Neural cell (in vitro differentiated cells): ENCODE data around the gene SENP5. TPM values are rescaled to one million over a fixed set of nuclear protein-coding genes. Genes with fewer than 3 reads are reported as not detected.

ENCODE experiments used
- H2AFZ ChIP-seq: fragments of 200-600, 300-800 bp; sonication (generic), shearing (Covaris generic); 2 replicates; pipeline ENCODE4 v1.6.0; 2014; ENCODE audit warnings: low read depth, mild to moderate bottlenecking, antibody characterized with exemption, low read length, moderate library complexity
- H3F3A ChIP-seq: fragments of 200-600 bp; shearing (Covaris generic); 2 replicates; pipeline ENCODE4 v1.6.1; 2016; ENCODE audit warnings: mild to moderate bottlenecking, moderate library complexity, mixed read lengths, antibody characterized with exemption, low read length; ENCODE audit not compliant: insufficient read depth, poor library complexity, severe bottlenecking
- H3K27ac ChIP-seq: fragments of 200-600, 300-800 bp; sonication (generic), shearing (Covaris generic); 2 replicates; pipeline ENCODE4 v1.5.1; 2014; ENCODE audit warnings: mild to moderate bottlenecking, low read length, moderate library complexity
- H3K27me3 ChIP-seq: fragments of 300-800, 200-600 bp; sonication (generic), shearing (Covaris generic); 2 replicates; pipeline ENCODE4 v1.6.0; 2014; ENCODE audit warnings: mild to moderate bottlenecking, low read depth, low read length, moderate library complexity; ENCODE audit not compliant: insufficient read depth
- H3K36me3 ChIP-seq: fragments of 300-800, 200-600 bp; sonication (generic), shearing (Covaris generic); 2 replicates; pipeline ENCODE4 v1.5.1; 2014; ENCODE audit warnings: mild to moderate bottlenecking, antibody characterized with exemption, low read length, moderate library complexity; ENCODE audit not compliant: insufficient read depth
- H3K4me2 ChIP-seq: fragments of 300-800, 200-600 bp; sonication (generic), shearing (Covaris generic); 2 replicates; pipeline ENCODE4 v1.6.0; 2014; ENCODE audit warnings: mild to moderate bottlenecking, low read length
- H3K4me3 ChIP-seq: fragments of 300-800, 200-600 bp; sonication (generic), shearing (Covaris generic); 2 replicates; pipeline ENCODE4 v1.5.1; 2014; ENCODE audit warnings: mild to moderate bottlenecking, low read length, moderate library complexity
- H3K79me2 ChIP-seq: fragments of 200-600 bp; shearing (Covaris generic); replicated peaks from 2 replicates; pipeline ENCODE4 v1.6.0; 2014; ENCODE audit warnings: mild to moderate bottlenecking, low read length, moderate library complexity; ENCODE audit not compliant: insufficient read depth
- H3K9ac ChIP-seq: fragments of 300-800, 200-600 bp; sonication (generic), shearing (Covaris generic); 2 replicates; pipeline ENCODE4 v1.6.1; 2016; ENCODE audit warnings: mild to moderate bottlenecking, low read length, mixed read lengths
- H3K9me2 ChIP-seq: fragments of 200-600 bp; shearing (Covaris generic); 2 replicates; pipeline ENCODE4 v1.6.1; 2016; ENCODE audit warnings: mild to moderate bottlenecking, low read length, mixed read lengths; ENCODE audit not compliant: insufficient read depth
- H3K9me3 ChIP-seq: fragments of 200-600, 300-800 bp; sonication (generic), shearing (Covaris generic); 2 replicates; pipeline ENCODE4 v1.6.1; 2016; ENCODE audit warnings: mild to moderate bottlenecking, mixed run types, low read length, moderate library complexity, mixed read lengths
- H4K20me1 ChIP-seq: fragments of 200-600 bp; shearing (Covaris generic); 2 replicates; pipeline ENCODE4 v1.6.1; 2016; ENCODE audit warnings: mild to moderate bottlenecking, mixed run types; ENCODE audit not compliant: insufficient read depth
- EP300 ChIP-seq: fragments of 450-650 bp; conservative IDR thresholded peaks from 2 replicates; pipeline ENCODE4 v1.6.1; 2014; ENCODE audit warnings: antibody characterized with exemption, mild to moderate bottlenecking, moderate library complexity; ENCODE audit not compliant: poor library complexity, severe bottlenecking
- EZH2 ChIP-seq: fragments of 200-600, 300-800 bp; shearing (Covaris generic), sonication (generic); IDR thresholded peaks from 2 replicates; pipeline ENCODE4 v1.6.1; 2014; ENCODE audit warnings: antibody characterized with exemption, low read length, borderline replicate concordance, mild to moderate bottlenecking; ENCODE audit not compliant: insufficient read depth, poor library complexity, severe bottlenecking
- MXI1 ChIP-seq: fragments of 450-650 bp; conservative IDR thresholded peaks from 2 replicates; pipeline ENCODE4 v1.6.1; 2014; ENCODE audit warnings: antibody characterized with exemption, mild to moderate bottlenecking; ENCODE audit not compliant: poor library complexity, severe bottlenecking
- POLR2AphosphoS5 ChIP-seq: IDR thresholded peaks from 2 replicates; pipeline ENCODE4 v1.6.1; 2012
- RAD21 ChIP-seq: fragments of 450-650 bp; conservative IDR thresholded peaks from 2 replicates; pipeline ENCODE4 v1.6.1; 2014; ENCODE audit warnings: antibody characterized with exemption, mild to moderate bottlenecking, moderate library complexity
- SMC3 ChIP-seq: fragments of 450-650 bp; conservative IDR thresholded peaks from 2 replicates; pipeline ENCODE4 v1.6.1; 2014; ENCODE audit warnings: antibody characterized with exemption, mild to moderate bottlenecking, moderate library complexity; ENCODE audit not compliant: poor library complexity
- TAF1 ChIP-seq: IDR thresholded peaks from 2 replicates; pipeline ENCODE4 v1.6.1; 2012; ENCODE audit warnings: low read depth
- polyA plus RNA-seq: library from polyadenylated mRNA; depleted of rRNA; stranded (reverse); fragments of >200 nt; gene quantifications from 2 replicates; pipeline ENCODE4 v1.2.3, GENCODE V29; 2014
- TF ChIP-seq, protein P1 (sequence below): fragments of 450-650 bp; IDR thresholded peaks from 2 replicates; pipeline ENCODE4 v1.5.1; 2014; ENCODE audit warnings: antibody characterized with exemption, mild to moderate bottlenecking, moderate library complexity; ENCODE audit not compliant: poor library complexity, severe bottlenecking
- TF ChIP-seq, protein P2 (sequence below): IDR thresholded peaks from 2 replicates; pipeline ENCODE4 v1.6.1; 2012; ENCODE audit warnings: borderline replicate concordance

The SENP5 gene
- polyA plus RNA-seq, 1 donor from 2014 or later, result 27.3 TPM

DNA sequence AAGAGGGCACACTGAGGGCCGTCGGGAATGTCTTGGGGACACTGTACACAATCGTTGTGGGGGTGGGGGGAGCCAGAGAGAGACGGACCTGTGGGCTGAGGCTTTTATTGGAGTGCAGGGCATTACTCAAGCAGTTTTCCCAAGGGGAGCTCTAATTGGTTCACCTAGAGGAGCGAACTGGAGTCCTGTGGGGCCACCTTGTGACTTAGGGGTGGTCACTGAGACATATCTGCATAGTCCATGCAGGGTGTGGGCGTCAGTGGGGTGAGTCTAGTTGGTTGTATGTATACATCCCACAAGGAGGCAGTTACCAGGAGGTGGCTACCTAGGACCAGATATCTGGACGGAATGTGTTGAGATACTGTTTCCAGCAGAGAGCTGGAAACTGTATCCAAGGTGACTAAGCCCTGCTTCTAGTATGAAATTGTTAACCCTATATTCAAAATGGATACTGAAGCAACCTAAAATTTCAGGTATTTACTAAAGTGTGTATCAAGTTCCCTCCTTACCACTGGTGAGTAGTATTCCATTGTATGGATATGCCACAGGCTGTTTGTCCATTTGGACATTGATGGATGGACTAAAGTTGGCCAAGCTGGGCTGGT is 103.5 kb downstream of the SENP5 start:
- H3K27me3 ChIP-seq, result peaks cover 48% of the 10 kb centered on the region
- TF ChIP-seq, protein P1, sequence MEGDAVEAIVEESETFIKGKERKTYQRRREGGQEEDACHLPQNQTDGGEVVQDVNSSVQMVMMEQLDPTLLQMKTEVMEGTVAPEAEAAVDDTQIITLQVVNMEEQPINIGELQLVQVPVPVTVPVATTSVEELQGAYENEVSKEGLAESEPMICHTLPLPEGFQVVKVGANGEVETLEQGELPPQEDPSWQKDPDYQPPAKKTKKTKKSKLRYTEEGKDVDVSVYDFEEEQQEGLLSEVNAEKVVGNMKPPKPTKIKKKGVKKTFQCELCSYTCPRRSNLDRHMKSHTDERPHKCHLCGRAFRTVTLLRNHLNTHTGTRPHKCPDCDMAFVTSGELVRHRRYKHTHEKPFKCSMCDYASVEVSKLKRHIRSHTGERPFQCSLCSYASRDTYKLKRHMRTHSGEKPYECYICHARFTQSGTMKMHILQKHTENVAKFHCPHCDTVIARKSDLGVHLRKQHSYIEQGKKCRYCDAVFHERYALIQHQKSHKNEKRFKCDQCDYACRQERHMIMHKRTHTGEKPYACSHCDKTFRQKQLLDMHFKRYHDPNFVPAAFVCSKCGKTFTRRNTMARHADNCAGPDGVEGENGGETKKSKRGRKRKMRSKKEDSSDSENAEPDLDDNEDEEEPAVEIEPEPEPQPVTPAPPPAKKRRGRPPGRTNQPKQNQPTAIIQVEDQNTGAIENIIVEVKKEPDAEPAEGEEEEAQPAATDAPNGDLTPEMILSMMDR, result no peak
- TF ChIP-seq SMC3 (no peak), MXI1 (no peak), TAF1 (no peak), EP300 (no peak), POLR2AphosphoS5 (no peak), EZH2 (no peak), RAD21 (no peak)
- TF ChIP-seq, protein P2, sequence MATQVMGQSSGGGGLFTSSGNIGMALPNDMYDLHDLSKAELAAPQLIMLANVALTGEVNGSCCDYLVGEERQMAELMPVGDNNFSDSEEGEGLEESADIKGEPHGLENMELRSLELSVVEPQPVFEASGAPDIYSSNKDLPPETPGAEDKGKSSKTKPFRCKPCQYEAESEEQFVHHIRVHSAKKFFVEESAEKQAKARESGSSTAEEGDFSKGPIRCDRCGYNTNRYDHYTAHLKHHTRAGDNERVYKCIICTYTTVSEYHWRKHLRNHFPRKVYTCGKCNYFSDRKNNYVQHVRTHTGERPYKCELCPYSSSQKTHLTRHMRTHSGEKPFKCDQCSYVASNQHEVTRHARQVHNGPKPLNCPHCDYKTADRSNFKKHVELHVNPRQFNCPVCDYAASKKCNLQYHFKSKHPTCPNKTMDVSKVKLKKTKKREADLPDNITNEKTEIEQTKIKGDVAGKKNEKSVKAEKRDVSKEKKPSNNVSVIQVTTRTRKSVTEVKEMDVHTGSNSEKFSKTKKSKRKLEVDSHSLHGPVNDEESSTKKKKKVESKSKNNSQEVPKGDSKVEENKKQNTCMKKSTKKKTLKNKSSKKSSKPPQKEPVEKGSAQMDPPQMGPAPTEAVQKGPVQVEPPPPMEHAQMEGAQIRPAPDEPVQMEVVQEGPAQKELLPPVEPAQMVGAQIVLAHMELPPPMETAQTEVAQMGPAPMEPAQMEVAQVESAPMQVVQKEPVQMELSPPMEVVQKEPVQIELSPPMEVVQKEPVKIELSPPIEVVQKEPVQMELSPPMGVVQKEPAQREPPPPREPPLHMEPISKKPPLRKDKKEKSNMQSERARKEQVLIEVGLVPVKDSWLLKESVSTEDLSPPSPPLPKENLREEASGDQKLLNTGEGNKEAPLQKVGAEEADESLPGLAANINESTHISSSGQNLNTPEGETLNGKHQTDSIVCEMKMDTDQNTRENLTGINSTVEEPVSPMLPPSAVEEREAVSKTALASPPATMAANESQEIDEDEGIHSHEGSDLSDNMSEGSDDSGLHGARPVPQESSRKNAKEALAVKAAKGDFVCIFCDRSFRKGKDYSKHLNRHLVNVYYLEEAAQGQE, result no peak
- H3K27ac ChIP-seq, result no peak overlapping the region
- H3K4me2 ChIP-seq, result no peak overlapping the region
- no peaks in the 10 kb centered on the region for H3K79me2 ChIP-seq
- H3K4me3 ChIP-seq, result no peak overlapping the region
- no peak overlapping the region for H2AFZ ChIP-seq
- no peaks in the 10 kb centered on the region for H3K9me2 ChIP-seq
- no peaks in the 10 kb centered on the region for H3F3A ChIP-seq
- no peak overlapping the region for H3K9ac ChIP-seq
- H4K20me1 ChIP-seq, result no peaks in the 10 kb centered on the region
- peaks cover 4% of the 10 kb centered on the region for H3K9me3 ChIP-seq
- H3K36me3 ChIP-seq, result no peaks in the 10 kb centered on the region

DNA sequence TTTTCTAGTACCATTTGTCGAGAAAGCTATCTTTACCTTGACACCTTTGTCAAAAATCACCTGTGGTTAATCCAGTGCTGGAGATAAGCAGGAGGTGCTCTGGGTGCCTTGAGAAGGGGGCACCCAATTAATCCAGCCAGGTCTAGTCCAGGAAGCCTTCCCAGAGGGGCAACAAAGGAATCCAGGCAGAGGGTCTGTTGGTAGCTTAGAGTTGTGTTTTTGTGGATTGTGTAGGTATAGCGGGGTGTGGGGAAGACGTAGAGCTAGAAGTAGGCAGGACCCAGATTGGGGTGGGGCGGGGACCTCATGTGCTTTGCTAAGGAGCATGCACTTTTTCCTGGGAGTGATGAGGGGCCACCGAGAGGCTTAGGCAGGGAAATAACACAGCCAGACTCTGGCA is 106.9 kb downstream of the SENP5 start:
- no peak overlapping the region for H3K4me2 ChIP-seq
- no peaks in the 10 kb centered on the region for H3K79me2 ChIP-seq
- H3K27ac ChIP-seq, result no peak overlapping the region
- H3K36me3 ChIP-seq, result no peaks in the 10 kb centered on the region
- H2AFZ ChIP-seq, result no peak overlapping the region
- peaks cover 18% of the 10 kb centered on the region for H3K27me3 ChIP-seq
- no peaks in the 10 kb centered on the region for H4K20me1 ChIP-seq
- no peak overlapping the region for H3K4me3 ChIP-seq
- H3K9me2 ChIP-seq, result no peaks in the 10 kb centered on the region
- no peaks in the 10 kb centered on the region for H3F3A ChIP-seq
- no peak overlapping the region for H3K9ac ChIP-seq
- H3K9me3 ChIP-seq, result peaks cover 4% of the 10 kb centered on the region
- no peak for TF ChIP-seq TAF1
- TF ChIP-seq POLR2AphosphoS5, result no peak
- TF ChIP-seq, protein P2, result no peak
- TF ChIP-seq RAD21, result no peak
- no peak for TF ChIP-seq EZH2
- TF ChIP-seq SMC3, result no peak
- no peak for TF ChIP-seq MXI1
